T-helper 1 cell treated with Interleukin-12 subunit alpha and Interleukin-12 subunit beta and Interleukin-4 antibody, amounts not matched to agents 30 μg/mL and 1 μg/mL, for 36 hours (primary cell): ENCODE results near the gene VARS1.

Experiments used
- H3K27ac Mint-ChIP-seq: one replicate; pipeline ENCODE4 v1.8.0; 2021; ENCODE audit warnings: mild to moderate bottlenecking, mixed read lengths
- H3K27me3 Mint-ChIP-seq: one replicate; pipeline ENCODE4 v1.8.0; 2021; ENCODE audit warnings: low read depth, mixed read lengths
- H3K36me3 Mint-ChIP-seq: one replicate; pipeline ENCODE4 v1.8.0; 2021; ENCODE audit warnings: low read depth, mixed read lengths
- H3K4me1 Mint-ChIP-seq: one replicate; pipeline ENCODE4 v1.8.0; 2021; ENCODE audit warnings: low read depth, mixed read lengths
- H3K4me3 Mint-ChIP-seq: one replicate; pipeline ENCODE4 v1.8.0; 2021; ENCODE audit warnings: mild to moderate bottlenecking, moderate library complexity, mixed read lengths
- H3K9me3 Mint-ChIP-seq: one replicate; pipeline ENCODE4 v1.8.0; 2021; ENCODE audit warnings: mixed read lengths

The VARS1 gene

DNA sequence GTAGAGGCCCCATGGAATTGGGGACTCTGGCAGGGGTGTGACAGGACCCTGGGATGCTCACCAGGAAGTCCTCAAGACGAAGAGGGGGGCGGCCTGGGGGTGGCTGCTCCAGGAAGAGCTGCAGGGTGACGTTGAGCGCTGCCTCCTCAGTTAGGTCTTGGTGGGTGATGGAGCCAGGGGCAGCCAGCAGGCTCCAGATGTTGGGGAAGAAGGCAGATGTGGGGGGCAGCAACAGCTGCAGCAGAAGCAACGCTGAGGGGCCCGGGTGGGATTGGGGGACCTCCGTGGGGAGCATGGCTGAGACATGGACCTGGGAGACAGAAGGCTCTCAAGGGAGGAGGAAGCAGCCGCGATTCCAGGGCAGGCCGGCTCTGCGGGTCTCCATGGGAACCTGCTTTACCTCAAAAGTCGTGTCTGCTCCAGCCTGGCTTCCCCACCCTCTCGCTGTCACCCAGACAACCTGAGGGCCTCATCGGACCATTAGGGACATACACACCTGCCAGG, 19.0 kb downstream of the VARS1 start:
- Mint-ChIP-seq H3K4me1 (peaks cover 25% of the 10 kb centered on the region), H3K4me3 (no peak overlapping the region), H3K9me3 (no peaks in the 10 kb centered on the region), H3K27me3 (no peaks in the 10 kb centered on the region), H3K36me3 (peaks cover 3% of the 10 kb centered on the region), H3K27ac (peak overlapping the region; percentile 81)

DNA sequence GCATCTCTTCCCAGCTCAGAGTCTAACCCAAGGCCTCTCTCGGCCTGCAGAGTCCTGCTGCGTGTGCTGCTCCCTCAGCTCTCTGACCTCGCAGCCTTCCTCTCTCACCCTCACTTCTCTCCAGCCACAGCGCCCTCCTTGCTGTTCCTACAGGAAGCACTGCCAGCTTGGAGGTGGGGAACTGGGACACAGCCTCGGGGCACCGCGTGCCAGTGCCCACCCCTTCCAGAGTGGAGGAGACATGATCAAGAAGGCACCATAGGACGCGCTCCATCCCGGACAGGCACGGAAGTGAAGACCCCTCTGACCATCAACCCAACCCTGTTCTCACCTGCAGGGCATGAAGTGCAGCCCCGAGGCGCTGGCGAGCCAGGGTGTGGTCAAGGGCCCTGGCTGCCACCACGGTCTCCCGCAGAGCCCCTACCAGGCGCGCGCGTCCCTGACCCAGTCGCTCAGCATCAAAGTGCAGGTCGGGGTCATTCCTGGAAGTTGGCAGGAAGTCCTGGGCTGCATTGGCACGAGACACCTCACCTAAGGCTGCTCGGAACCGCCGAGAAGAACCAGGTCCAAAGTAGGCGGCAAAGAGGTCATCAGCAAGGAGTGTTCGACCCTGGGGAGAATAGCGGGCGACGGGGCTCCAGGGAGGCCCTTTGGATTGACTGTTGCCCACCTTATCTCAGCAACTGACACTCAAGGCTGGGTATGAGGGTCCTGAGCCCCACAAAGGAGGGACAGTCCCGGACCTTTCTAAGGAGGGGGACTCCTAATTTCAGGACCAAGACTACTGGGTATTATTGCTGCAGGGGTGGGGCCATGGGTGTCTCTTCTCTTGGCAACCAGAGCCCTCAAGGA, 19.7 kb downstream of the VARS1 start:
- no peaks in the 10 kb centered on the region for H3K27me3 Mint-ChIP-seq

DNA sequence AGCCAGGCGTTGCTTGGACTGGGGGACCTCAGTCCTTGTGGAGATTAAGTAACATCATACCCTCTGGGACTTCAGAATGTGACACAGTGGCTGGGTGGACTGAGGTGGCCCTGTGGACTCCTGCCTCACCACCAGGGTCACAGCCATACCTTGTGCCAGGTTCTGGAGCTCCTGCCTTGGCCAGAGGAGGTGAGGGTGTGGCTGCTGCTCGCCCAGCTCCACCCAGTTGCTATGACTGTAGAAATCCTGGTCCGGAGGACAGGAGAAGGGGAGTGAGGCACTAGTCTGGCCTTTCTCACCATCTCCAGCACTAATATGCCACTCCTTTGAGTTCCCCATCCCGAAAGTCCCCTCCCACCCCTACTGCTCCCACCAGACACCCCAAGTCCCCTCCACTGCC, 20.4 kb downstream of the VARS1 start:
- Mint-ChIP-seq H3K27ac (peak overlapping the region; percentile 81), H3K4me1 (peaks cover 30% of the 10 kb centered on the region), H3K4me3 (no peak overlapping the region), H3K9me3 (no peaks in the 10 kb centered on the region), H3K27me3 (no peaks in the 10 kb centered on the region), H3K36me3 (peaks cover 3% of the 10 kb centered on the region)

More for the DNA sequence above, 19.7 kb downstream of the VARS1 start:
- Mint-ChIP-seq H3K4me1 (peaks cover 30% of the 10 kb centered on the region), H3K4me3 (peak overlapping the region; percentile 14), H3K36me3 (peaks cover 3% of the 10 kb centered on the region), H3K9me3 (no peaks in the 10 kb centered on the region), H3K27ac (peak overlapping the region; percentile 81)

DNA sequence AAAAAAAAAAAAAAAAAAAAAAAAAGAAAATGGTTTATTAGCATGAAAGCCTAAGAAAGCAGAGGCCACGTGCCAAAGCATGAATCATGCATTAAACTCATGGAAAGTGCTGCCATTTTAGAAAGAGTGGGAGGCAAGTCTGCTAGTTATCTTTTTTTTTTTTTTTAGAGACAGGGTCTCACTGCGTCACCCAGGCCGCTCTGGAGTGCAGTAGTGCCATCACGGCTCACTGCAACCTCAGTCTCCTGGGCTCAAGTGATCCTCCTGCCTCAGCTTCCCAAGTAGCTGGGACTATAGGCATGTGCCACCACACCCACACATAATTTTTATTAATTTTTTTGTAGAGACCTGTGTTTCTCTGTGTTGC, 23.6 kb downstream of the VARS1 start:
- Mint-ChIP-seq H3K9me3 (no peaks in the 10 kb centered on the region), H3K36me3 (peaks cover 7% of the 10 kb centered on the region), H3K27me3 (no peaks in the 10 kb centered on the region), H3K27ac (no peak overlapping the region), H3K4me1 (peaks cover 29% of the 10 kb centered on the region), H3K4me3 (no peak overlapping the region)

DNA sequence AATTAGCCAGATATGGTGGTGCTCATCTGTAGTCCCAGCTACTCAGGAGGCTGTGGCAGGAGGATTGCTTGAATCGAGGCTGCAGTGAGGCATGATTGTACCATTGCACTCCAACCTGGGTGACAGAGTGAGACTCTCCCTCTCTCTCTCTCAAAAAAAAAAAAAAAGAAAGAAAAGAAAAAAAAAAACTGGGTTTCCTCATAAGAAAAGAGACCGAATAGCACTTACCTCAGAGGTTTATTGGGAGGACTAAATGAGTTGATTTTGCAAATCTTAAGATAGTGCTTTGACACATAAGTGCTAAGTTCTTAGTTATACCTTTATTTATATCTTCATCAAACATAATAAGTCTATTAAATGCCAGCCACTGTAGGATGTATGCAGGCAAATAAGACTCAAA, 24.7 kb downstream of the VARS1 start:
- H3K27me3 Mint-ChIP-seq, result no peaks in the 10 kb centered on the region
- H3K9me3 Mint-ChIP-seq, result no peaks in the 10 kb centered on the region
- H3K27ac Mint-ChIP-seq, result peak overlapping the region; percentile 55
- no peak overlapping the region for H3K4me3 Mint-ChIP-seq
- H3K36me3 Mint-ChIP-seq, result peaks cover 7% of the 10 kb centered on the region
- H3K4me1 Mint-ChIP-seq, result peaks cover 23% of the 10 kb centered on the region

DNA sequence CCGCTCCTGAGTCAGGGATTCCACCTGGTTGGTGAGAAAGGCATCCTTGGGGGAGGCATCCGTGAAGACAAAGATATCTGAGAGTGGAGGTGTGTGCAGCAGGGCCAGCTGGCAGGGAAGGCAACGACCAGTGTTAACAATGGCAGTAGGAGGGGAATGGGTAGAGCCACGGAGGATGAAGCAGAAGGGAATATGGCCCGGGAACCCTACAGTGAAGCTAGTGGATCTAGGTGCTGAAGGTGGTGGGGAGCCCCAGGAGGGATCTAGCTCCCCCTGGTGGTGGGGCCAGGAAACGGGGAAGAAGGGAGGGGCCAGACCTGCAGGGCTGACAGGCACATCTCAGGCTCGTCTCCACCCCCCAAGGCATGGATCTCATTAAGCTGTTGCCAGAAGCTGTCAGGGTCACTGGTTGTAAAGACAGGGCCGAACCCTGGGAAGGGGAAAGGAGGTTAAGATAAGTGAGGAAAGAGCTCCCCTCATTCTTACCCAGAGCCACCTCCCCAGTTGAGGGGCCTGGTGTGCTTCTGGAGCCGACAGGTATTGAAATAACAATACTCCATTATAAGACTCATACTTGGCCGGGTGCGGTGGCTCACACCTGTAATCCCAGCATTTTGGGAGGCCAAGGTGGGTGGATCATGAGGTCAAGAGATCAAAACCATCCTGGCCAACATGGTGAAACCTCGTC, 25.7 kb downstream of the VARS1 start:
- Mint-ChIP-seq H3K36me3 (peaks cover 7% of the 10 kb centered on the region), H3K4me1 (peaks cover 21% of the 10 kb centered on the region), H3K27me3 (no peaks in the 10 kb centered on the region), H3K27ac (peak overlapping the region; percentile 1), H3K9me3 (no peaks in the 10 kb centered on the region), H3K4me3 (no peak overlapping the region)

DNA sequence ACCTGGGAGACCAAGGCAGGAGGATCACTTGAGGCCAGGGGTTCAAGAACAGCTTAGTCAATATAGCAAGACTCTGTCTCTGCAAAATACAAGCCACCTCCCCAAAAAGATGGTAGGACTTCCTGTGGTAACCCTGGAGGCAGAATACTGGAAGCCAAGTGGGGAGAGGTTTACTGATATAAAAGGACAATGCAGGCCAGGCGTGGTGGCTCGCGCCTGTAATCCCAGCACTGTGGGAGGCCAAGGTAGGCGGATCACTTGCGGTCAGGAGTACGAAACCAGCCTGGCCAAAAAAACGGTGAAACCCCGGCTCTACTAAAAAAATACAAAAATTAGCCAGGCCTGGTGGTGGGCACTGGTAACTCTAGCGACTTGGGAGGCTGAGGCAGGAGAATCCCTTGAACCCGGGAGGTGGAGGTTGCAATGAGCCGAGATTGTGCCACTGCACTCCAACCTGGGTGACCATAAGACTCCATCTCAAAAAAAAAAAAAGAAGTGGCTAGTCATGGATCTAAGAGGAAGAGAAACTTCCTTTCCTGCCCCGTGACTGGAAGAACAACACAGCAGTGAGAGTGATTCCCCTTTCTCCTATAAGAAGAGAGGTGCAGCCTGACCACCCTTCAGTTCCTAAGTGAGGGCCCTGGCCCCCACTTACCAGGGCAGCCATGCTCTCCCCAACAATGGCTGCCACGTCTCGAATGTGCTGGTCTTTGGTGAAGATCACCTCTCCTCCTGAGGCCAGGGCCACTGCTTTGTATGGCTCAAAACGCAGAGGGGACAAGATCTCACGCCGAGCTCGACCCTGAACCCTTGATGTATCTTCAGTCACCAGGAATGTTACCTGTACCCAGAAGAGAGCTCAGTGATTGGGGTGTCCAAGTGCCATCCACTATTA, 26.9 kb downstream of the VARS1 start:
- no peaks in the 10 kb centered on the region for H3K27me3 Mint-ChIP-seq
- no peaks in the 10 kb centered on the region for H3K9me3 Mint-ChIP-seq
- no peak overlapping the region for H3K4me3 Mint-ChIP-seq
- H3K27ac Mint-ChIP-seq, result no peak overlapping the region
- H3K36me3 Mint-ChIP-seq, result peaks cover 9% of the 10 kb centered on the region
- H3K4me1 Mint-ChIP-seq, result peaks cover 27% of the 10 kb centered on the region

DNA sequence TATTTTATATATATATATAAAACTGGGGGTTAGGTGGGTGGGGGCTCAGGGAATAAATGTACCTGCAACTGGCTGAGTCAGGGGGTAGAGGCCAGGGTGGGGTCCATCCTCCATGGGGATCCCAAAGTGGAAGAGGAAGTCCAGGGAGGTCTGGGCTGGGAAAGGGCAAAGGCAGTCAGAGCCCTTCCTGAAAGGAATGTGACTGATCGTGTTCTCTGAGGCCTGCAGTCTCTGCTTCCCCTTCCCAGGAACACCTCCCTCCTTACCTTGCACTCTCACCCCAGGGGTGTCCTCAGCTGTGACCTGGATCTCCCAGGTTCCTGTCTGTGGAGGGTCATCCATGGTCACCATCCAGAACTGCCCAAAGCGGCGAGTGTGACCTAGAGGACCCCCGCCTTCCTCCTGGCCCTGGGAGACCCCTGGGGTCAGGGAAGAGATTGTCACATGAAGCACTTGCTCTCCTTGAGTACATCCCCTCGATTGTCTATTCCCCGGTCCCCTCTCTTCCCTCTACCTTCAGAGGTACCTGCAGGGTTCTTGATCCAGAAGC, 28.4 kb downstream of the VARS1 start:
- Mint-ChIP-seq H3K4me1 (peaks cover 25% of the 10 kb centered on the region), H3K9me3 (no peaks in the 10 kb centered on the region), H3K36me3 (peaks cover 14% of the 10 kb centered on the region), H3K27me3 (no peaks in the 10 kb centered on the region), H3K4me3 (no peak overlapping the region), H3K27ac (no peak overlapping the region)

DNA sequence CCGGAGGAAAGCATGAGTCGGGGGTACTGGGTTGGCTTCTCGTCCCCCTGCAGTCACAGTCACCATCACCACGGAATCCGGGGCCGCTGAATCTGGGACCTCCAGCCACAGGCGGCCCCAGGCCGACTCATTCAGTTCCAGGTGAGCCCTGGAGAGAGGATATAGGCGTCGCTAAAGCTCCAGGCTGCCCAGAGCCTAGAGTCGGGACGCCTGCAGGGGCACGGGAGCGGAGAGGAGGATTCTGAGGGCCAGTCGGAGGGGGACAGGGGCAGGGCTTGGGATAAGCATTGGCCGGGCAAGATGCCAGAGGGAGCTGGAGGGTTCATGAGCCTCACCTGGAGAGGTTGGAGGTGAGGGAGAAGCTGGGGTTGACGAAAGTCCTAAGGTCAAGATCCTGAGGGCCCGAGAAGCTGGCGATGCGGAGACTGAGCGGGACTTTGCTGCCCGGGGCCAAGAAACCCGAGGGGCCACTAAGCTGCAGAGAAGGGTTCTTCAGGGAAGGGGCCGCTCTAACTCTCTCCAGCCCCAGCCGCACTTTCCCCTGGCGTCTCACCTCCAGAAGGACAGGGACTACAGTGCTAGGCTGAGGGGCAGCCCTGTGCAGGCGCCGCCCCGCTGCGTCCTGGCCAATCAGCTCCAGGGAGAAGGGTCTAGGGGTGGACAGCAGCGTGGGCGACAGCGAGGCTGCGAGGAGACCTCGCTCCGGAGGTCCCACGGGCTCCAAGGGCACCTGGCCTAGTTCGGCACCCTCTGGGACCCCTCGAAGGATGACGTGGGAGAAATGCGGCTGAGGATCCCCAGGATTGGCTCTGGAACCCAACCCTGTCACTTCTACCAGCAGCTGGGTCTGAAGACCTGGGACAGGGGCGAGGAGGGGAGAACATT, 29.4 kb downstream of the VARS1 start:
- peaks cover 21% of the 10 kb centered on the region for H3K4me1 Mint-ChIP-seq
- no peak overlapping the region for H3K4me3 Mint-ChIP-seq
- no peaks in the 10 kb centered on the region for H3K9me3 Mint-ChIP-seq
- peaks cover 12% of the 10 kb centered on the region for H3K36me3 Mint-ChIP-seq
- H3K27me3 Mint-ChIP-seq, result no peaks in the 10 kb centered on the region
- H3K27ac Mint-ChIP-seq, result no peak overlapping the region

DNA sequence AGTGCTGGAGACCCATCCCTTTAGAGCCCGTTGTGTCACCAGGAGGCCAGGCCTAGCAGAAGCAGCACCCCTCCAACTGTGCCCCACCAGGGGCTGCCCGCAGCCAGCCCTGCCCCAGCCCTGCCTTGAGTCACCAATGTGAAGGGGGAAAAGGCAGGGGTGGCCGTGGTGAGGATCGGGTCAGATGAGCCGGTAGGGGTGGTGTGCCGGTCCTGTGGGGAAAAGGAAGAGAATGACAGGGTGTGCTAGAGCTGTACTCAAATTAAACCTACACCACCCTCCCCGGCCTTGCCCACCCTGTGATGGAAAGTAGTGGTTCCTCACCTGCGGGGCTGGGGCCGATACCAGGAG, 30.0 kb downstream of the VARS1 start:
- H3K4me1 Mint-ChIP-seq, result peaks cover 22% of the 10 kb centered on the region
- H3K27me3 Mint-ChIP-seq, result no peaks in the 10 kb centered on the region
- H3K4me3 Mint-ChIP-seq, result no peak overlapping the region
- no peaks in the 10 kb centered on the region for H3K9me3 Mint-ChIP-seq
- no peak overlapping the region for H3K27ac Mint-ChIP-seq
- peaks cover 12% of the 10 kb centered on the region for H3K36me3 Mint-ChIP-seq

DNA sequence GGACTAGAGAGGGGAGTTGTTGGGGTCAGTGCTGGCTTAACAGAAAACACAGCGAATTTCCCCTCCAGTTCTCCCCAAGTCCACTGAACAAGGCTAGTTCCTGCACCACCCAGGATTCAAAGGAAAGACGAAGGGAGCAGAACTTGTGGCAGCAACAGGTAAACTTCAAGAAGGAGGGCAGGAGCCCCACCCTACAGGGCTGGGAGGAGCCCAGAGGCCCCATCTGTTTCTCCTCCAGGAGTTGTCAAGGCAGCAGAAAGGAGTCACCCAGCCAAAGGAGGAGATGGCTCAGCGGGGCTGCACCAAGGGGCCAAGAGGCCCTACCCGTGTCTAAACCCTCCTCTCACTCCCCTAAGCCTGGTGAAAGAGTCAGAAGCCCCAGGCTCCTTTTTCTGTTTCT, 31.4 kb downstream of the VARS1 start:
- peaks cover 16% of the 10 kb centered on the region for H3K36me3 Mint-ChIP-seq

DNA sequence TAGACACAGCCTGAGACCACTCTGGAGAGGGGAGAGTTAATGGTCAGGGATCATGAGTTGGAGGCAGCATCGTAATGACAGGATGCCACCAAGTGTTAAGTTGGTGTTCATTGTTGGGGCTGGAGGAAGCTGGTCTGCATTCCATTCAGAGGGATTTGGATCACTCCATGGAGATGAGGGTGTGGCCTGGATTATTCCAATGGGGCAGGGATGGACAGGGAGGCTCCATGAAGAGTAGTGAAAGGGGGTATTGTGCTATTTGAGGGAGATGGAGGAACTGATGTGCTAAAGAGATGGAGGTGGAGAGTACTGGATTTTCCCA, 32.0 kb downstream of the VARS1 start:
- no peak overlapping the region for H3K4me3 Mint-ChIP-seq
- H3K9me3 Mint-ChIP-seq, result no peaks in the 10 kb centered on the region
- no peaks in the 10 kb centered on the region for H3K27me3 Mint-ChIP-seq
- H3K4me1 Mint-ChIP-seq, result peaks cover 21% of the 10 kb centered on the region
- H3K27ac Mint-ChIP-seq, result peak overlapping the region; percentile 73
- H3K36me3 Mint-ChIP-seq, result peaks cover 18% of the 10 kb centered on the region

More for the DNA sequence above, 31.4 kb downstream of the VARS1 start:
- Mint-ChIP-seq H3K4me1 (peaks cover 20% of the 10 kb centered on the region), H3K9me3 (no peaks in the 10 kb centered on the region), H3K27ac (peak overlapping the region; percentile 14), H3K4me3 (no peak overlapping the region), H3K27me3 (no peaks in the 10 kb centered on the region)

DNA sequence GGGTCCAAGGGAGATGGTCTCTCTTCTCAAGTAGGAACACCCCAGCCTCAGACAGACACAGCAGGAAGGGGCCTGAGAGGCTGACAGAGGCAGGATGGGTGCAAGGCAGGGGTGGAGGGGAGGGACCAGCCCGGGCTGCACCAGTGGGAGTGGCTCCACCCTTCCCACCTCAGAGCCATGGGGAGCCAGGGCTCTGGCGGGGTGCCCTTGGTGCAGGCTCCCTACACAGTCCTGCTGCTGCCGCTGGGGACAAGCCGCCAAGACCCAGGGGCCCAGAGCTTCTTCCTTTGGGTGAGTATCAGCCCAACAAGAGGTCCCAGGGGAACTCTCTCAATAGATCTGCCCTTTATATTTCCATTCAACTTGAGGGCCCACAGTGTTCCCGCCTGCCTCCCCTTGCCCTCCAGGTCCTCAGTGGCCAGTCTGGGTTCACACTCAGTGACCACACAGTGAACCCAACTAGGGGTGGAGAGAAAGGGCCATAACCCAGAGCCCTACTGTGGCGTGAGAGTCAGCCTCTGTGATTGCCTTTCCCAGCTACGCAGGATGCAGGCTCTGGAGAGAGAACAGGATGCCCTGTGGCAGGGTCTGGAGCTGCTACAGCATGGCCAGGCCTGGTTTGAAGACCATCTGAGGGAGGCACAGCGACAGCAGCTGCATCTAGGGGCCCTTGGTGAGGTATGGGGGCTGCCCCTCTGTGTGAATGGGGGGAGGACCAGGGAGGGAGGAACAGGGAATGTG, 32.5 kb downstream of the VARS1 start:
- H3K27ac Mint-ChIP-seq, result peak overlapping the region; percentile 73
- H3K36me3 Mint-ChIP-seq, result peaks cover 19% of the 10 kb centered on the region
- no peaks in the 10 kb centered on the region for H3K9me3 Mint-ChIP-seq
- no peak overlapping the region for H3K4me3 Mint-ChIP-seq
- no peaks in the 10 kb centered on the region for H3K27me3 Mint-ChIP-seq
- H3K4me1 Mint-ChIP-seq, result peaks cover 21% of the 10 kb centered on the region
